IPS DF 6.9 (cell line): ENCODE measurements around the gene BRD4.
A peak's percentile ranks its signal among the peaks of the same experiment; 100 is the strongest.

Source experiments
- DNase-seq: peaks from one replicate; pipeline ENCODE4 v3.0.0-alpha.2; 2013; ENCODE audit warnings: low read depth, low spot score
- H3K27ac ChIP-seq: one replicate; pipeline ENCODE4 v1.5.1; 2013; ENCODE audit warnings: low read length, control low read depth
- H3K27me3 ChIP-seq: 2 replicates; pipeline ENCODE4 v1.6.1; 2013; ENCODE audit warnings: mild to moderate bottlenecking, low read length; ENCODE audit not compliant: control insufficient read depth, insufficient read depth
- H3K36me3 ChIP-seq: 2 replicates; pipeline ENCODE4 v1.6.1; 2013; ENCODE audit warnings: low read length; ENCODE audit not compliant: control insufficient read depth, insufficient read depth
- H3K4me1 ChIP-seq: 2 replicates; pipeline ENCODE4 v1.6.1; 2013; ENCODE audit warnings: low read length; ENCODE audit not compliant: control insufficient read depth, insufficient read depth
- H3K4me3 ChIP-seq: 2 replicates; pipeline ENCODE4 v1.5.1; 2013; ENCODE audit warnings: mild to moderate bottlenecking, low read length
- H3K9me3 ChIP-seq: 2 replicates; pipeline ENCODE4 v1.6.1; 2013; ENCODE audit warnings: low read length, inconsistent platforms; ENCODE audit not compliant: control insufficient read depth, insufficient read depth
- whole genome bisulfite sequencing: extraction: QIAGEN DNeasy Blood & Tissue Kit; methylation state at CpG from one replicate; pipeline ENCODE4 v1.1.7; 2013; ENCODE audit warnings: mixed read lengths, missing lambda C conversion rate; ENCODE audit not compliant: insufficient read length, insufficient coverage; 5-methylcytosine and 5-hydroxymethylcytosine counted together

The BRD4 gene

DNA sequence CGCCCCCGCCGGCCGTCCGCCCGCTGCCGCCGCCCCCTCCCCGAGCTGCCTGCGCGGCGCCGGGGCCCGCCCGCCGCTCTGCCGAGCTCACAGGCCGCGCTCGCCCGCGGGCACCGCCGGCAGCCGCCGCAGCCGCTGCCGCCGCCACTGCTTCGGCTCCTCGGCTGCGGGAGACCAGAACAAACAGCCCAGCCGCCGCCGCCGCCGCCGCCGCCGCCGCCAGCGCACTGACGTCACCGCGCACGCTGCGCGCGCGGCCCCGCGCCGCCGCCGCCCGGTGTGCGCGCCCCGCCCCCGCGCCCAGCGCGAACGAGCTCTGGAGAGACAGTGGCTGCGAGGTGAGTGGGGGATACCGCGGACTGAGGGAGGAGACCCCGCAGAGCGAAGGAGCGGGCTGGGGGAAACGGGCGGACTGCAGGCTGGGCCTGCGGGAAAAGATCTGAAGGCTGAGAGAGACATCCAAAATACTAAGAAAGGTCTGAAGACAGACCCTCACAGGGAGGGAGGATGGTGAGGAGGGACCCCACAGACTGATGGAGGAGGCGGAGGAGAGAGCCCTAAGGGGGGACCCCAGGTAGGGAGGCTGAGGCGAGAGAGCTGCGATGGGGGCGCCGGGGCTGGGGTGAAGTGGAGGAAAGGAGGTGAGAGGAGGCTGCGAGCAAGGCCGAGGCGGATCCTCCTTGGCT is at the start of gene BRD4:
TSS of gene BRD4 (minus strand) at position 229 of the 686 bp plus-strand sequence. CDS start 59,440 bp downstream, outside the sequence.
- H3K27me3 ChIP-seq, result no peaks in the 10 kb centered on the region
- no peaks in the 10 kb centered on the region for H3K36me3 ChIP-seq
- no peak within 1 kb of the TSS for H3K27ac ChIP-seq
- H3K4me1 ChIP-seq, result no peaks in the 10 kb centered on the region; the same call in 1 of the 2 replicates
- DNase-seq, result no peak
- H3K9me3 ChIP-seq, result no peaks in the 10 kb centered on the region
- H3K4me3 ChIP-seq, result peak within 1 kb of the TSS; percentile 100
- WGBS, result no CpG with 5 or more reads among the region's 81 CpGs

DNA sequence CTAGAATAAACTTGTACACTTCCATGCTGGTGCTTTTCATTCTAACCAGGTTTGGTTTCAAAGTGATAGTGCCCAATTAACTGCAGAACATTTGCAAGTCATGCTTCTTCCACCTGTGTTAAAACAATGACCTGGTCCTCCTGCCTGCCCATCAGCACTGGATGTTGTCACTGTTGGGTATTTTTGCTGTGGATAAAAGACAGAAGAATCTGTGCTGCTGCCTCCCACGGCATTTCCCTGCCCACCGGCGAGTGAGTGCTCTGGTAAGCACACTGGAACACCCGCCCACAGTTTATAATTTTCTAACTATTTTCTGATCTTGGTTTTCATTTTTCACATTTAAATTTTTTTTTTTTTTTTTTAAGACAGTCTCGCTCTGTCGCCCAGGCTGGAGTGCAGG is 49.5 kb upstream of the BRD4 start:
- H3K36me3 ChIP-seq, result no peaks in the 10 kb centered on the region
- H3K27ac ChIP-seq, result no peak overlapping the region
- H3K4me3 ChIP-seq, result no peak overlapping the region
- no peak for DNase-seq
- WGBS, result no CpG with 5 or more reads among the region's 6 CpGs
- H3K9me3 ChIP-seq, result no peaks in the 10 kb centered on the region
- H3K27me3 ChIP-seq, result no peaks in the 10 kb centered on the region
- H3K4me1 ChIP-seq, result no peaks in the 10 kb centered on the region

DNA sequence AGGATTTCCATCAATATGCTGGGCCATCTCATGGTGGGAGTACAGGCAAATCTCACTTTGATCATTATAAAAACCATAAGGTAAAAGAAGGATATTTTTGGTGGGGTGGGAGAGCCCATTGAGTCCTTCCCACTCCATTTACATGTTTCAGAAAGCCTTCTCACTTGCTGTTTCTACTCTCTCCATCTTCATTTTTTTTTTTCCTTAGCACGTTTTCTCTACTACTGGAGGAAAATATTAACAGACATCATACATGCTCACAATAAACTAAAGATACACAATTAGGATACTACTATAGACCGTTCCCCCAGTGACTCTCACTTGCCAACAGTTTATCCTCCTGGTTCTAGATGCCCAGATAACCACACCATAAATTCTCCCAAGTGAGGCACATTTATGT is 49.1 kb upstream of the BRD4 start:
- no CpG with 5 or more reads among the region's 2 CpGs for WGBS
- DNase-seq, result no peak
- Histone ChIP-seq H3K36me3 (no peaks in the 10 kb centered on the region), H3K27ac (no peak overlapping the region), H3K4me1 (no peaks in the 10 kb centered on the region), H3K4me3 (no peak overlapping the region), H3K27me3 (no peaks in the 10 kb centered on the region), H3K9me3 (no peaks in the 10 kb centered on the region)

DNA sequence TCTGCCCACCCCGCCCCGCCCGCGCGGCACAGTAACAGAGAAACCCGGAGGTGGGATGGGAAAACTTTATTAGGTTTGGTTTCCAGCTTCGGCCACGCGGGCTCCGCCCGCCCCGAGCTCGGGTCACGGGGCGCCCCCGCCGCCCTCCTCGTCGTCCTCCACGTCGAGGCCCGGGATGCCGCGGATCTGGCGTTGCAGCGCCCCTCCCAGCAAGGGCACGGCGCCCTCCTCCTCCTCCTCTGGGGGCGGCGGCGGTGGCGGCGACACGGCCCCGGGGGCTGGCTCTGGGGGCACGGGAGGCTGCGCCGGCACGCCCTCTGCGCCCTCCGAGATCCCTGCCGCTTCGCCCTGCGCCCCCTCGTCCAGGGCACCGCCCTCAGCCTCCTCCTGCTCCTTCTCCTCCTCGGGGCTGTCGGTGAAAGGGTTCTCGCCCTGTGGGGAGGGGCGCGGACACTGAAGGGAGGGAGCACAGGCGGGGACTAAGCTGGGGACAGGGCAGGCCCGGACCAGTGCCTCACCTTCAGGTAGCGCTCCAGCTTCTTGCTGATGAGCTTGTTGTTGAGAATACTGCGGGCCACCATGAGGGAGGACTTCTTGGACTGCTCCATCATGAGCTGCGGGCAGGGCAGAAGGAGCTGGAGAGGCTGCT is 47.8 kb upstream of the BRD4 start:
- no peak overlapping the region for H3K27ac ChIP-seq
- DNase-seq, result peak; percentile 63
- no peaks in the 10 kb centered on the region for H3K36me3 ChIP-seq
- no peaks in the 10 kb centered on the region for H3K27me3 ChIP-seq
- peak overlapping the region; percentile 53; the same call in 1 of the 2 replicates for H3K4me3 ChIP-seq
- no peaks in the 10 kb centered on the region for H3K9me3 ChIP-seq
- no CpG with 5 or more reads among the region's 56 CpGs for WGBS
- no peaks in the 10 kb centered on the region for H3K4me1 ChIP-seq

DNA sequence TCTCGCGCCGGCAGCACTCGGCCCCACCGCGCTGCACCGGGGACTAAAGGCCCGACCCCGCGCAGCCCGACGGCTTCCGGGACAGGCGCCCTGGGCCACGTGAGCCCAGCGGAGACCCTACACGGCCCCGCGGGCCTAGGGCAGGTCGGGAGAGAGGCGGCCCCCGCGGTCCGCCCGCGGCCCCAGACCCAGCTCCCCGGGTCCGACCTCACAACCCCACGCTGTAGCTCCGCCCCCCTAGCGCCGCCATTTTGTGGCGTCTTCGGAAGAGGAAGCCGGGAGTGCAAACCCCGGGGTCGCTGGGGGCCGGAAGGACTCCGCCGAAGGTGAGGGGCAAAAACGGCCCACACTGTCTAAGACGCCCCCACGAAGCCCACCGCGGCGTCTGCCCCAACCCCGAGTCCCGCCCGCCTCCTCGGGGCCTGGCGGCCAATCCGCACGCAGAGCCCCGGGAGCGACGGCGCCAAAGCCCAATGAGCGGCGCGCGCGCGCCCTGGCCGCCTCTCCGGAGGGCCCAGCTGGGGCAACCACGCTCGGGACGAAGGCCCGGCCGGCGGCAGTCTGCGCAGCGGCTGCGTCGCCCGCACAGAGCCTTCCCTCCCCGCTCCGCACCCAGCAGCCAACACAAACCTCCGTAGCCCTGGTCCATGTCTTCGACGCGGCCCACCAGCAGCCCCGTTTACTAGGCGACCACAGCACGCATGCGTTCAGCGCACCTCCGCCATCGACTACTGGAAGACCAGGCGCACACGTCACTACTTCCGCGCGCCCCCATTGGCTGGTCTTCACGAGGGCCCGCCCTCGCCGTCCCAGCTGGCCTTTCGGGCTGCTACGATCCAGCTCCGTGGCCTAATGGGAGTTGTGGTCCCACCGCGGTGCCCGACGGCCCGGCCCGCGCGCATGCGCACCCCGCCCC is 47.0 kb upstream of the BRD4 start, which contains the start of gene AKAP8:
TSS of gene AKAP8 (minus strand) at position 705 of the 916 bp plus-strand sequence. CDS start at position 649, 56 bp downstream.
- Histone ChIP-seq H3K4me3 (peak within 1 kb of the TSS; percentile 68), H3K27ac (no peak within 1 kb of the TSS), H3K9me3 (no peaks in the 10 kb centered on the region), H3K27me3 (no peaks in the 10 kb centered on the region), H3K36me3 (no peaks in the 10 kb centered on the region), H3K4me1 (no peaks in the 10 kb centered on the region)
- no CpG with 5 or more reads among the region's 111 CpGs for WGBS
- DNase-seq, result peak; percentile 82

DNA sequence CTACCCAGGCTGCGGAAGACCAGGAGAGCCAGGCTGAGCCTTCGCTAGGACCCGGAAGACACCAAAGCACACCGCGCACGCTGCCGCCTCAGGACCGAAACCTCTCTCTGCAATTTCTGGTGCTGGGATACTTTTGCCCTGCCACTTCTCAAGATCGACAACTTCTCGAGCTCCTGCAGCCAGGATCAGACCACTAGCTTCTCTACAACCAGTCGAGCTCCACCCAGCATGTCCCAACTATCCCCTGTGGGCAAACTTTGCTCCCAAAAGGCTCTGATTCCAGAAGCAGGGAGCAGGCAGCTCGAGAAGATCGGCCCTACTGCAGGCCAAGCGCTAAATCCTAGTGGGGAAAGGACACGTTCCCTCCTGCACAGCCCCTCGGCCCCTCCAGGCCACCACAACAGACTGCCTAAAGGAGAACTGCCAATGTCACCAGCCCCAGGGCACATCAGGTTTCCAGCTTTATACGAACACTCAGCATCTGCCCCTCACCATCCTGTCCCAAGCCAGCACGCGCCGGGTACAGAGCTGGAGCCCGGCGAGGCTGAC is 46.3 kb upstream of the BRD4 start:
- no peak overlapping the region for H3K27ac ChIP-seq
- no peaks in the 10 kb centered on the region for H3K4me1 ChIP-seq
- no peaks in the 10 kb centered on the region for H3K27me3 ChIP-seq
- WGBS, result no CpG with 5 or more reads among the region's 22 CpGs
- no peaks in the 10 kb centered on the region for H3K9me3 ChIP-seq
- H3K36me3 ChIP-seq, result no peaks in the 10 kb centered on the region
- no peak for DNase-seq
- H3K4me3 ChIP-seq, result peak overlapping the region; percentile 68

DNA sequence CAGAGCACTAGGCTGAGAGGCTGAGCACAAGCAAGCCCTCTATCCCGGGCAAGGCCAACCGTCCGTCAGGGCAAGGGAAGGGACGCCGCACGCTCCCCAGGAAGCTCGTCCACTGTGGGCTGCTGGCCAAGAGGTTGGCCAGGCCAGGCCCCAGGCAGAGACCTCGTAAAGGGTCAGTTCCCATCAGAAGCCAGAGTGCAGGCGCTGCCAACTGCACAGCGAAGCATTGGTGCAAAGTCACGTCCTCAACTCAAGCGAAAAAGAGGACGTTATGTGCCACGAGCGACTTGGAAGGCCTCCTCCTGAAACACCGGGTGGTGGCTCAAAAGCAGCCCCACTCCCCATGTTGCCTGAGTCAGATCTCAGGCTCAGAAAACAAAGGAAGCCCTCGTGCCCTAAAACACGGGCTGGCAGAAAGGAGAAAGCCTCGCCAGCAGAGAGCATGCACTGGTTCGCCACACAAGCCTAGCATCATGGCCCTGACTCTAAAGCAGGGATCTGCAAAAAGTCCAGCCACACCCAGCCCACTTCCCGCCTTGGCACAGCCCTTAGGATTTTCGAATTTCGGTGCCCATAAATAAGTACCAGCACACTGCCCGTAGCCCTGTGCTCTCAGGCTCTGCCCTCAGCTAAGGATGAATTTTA is 42.6 kb upstream of the BRD4 start:
- WGBS, result no CpG with 5 or more reads among the region's 24 CpGs
- Histone ChIP-seq H3K4me3 (no peak overlapping the region), H3K9me3 (no peaks in the 10 kb centered on the region), H3K4me1 (no peaks in the 10 kb centered on the region), H3K27me3 (no peaks in the 10 kb centered on the region), H3K27ac (no peak overlapping the region), H3K36me3 (peaks cover 15% of the 10 kb centered on the region)
- DNase-seq, result no peak

DNA sequence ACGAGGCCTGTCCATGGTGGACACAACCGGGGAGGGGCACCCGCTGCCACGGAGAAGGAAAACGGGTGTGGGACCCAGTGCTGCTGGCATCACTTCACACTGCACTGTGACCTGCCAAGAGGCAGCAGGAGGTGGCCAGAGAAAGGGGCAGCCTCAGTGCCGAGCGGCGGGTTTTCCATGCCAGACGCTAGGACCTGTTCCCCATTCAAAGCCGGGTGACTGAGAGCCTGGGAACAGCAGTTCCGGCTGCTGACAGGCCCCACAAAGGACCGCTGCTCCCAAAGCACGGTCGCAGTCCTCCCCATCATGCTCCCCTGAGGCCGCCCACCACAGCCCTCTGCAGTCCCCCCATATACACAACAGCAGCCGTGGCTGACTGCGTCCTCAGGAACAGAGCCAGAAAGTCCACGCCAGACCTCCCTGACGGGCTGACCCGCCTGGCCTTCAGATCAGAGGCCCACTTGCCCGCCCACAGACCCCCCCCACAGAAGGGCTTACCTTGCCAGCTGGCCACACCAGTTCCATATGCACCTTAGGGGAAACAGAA is 41.8 kb upstream of the BRD4 start:
- H3K27ac ChIP-seq, result no peak overlapping the region
- no peaks in the 10 kb centered on the region for H3K9me3 ChIP-seq
- peaks cover 22% of the 10 kb centered on the region for H3K36me3 ChIP-seq
- DNase-seq, result no peak
- no peaks in the 10 kb centered on the region for H3K27me3 ChIP-seq
- no peak overlapping the region for H3K4me3 ChIP-seq
- H3K4me1 ChIP-seq, result no peaks in the 10 kb centered on the region
- WGBS, result no CpG with 5 or more reads among the region's 21 CpGs

DNA sequence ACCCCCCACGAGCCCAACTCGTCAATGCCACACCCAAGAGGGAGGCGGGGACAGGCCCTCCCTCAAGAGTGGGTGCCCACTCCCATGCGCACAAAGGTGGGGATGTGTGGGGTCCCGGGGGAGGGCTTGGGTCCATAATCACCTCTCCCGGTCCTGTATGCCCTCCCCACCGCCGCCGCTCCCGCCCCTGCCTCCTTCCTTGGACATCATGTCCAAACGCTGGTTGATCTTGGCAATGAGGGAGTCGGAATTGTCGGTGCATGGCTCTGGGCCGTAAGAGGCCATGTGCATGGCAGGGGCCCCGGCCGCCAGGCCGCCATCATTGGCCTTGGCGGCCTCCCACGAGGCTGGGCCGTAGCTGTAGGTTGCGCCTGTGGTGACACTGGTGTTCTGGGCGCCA is 41.3 kb upstream of the BRD4 start:
- H3K27me3 ChIP-seq, result no peaks in the 10 kb centered on the region
- H3K36me3 ChIP-seq, result peaks cover 27% of the 10 kb centered on the region
- H3K27ac ChIP-seq, result no peak overlapping the region
- DNase-seq, result no peak
- no peak overlapping the region for H3K4me3 ChIP-seq
- no peaks in the 10 kb centered on the region for H3K4me1 ChIP-seq
- H3K9me3 ChIP-seq, result no peaks in the 10 kb centered on the region
- no CpG with 5 or more reads among the region's 22 CpGs for WGBS
